Fibroblast of lung (primary cell): ENCODE measurements around the gene ZNF608. TPM values are rescaled to one million over a fixed set of nuclear protein-coding genes. Genes with fewer than 3 reads are reported as not detected.

Experiments
- DNase-seq, 2 donors: peaks; one replicate each; pipeline versions ENCODE4 v3.0.0 to v3.0.0-alpha.2; 2010; ENCODE audit warnings: low read depth in 2 of 2
- H2AFZ ChIP-seq: 2 replicates; pipeline ENCODE4 v1.5.1; 2012; ENCODE audit warnings: low read length, control low read depth, inconsistent platforms
- H3K27ac ChIP-seq: 2 replicates; pipeline ENCODE4 v1.5.1; 2011; ENCODE audit warnings: low read length, control low read depth; ENCODE audit not compliant: insufficient read depth
- H3K27me3 ChIP-seq: 2 replicates; pipeline ENCODE4 v1.5.1; 2011; ENCODE audit warnings: mild to moderate bottlenecking, low read length; ENCODE audit not compliant: control insufficient read depth, insufficient read depth
- H3K36me3 ChIP-seq: 2 replicates; pipeline ENCODE4 v1.5.1; 2011; ENCODE audit warnings: low read length; ENCODE audit not compliant: control insufficient read depth, insufficient read depth
- H3K4me1 ChIP-seq: 2 replicates; pipeline ENCODE4 v1.5.1; 2011; ENCODE audit warnings: low read length; ENCODE audit not compliant: control insufficient read depth, insufficient read depth; ENCODE audit errors: extremely low read depth
- H3K4me2 ChIP-seq: 2 replicates; pipeline ENCODE4 v1.5.1; 2011; ENCODE audit warnings: low read length, control low read depth; ENCODE audit not compliant: insufficient read depth; ENCODE audit errors: extremely low read depth
- H3K4me3 ChIP-seq, 4 experiments: fragments of 200-600 bp in 1 of 4; sonication (generic) in 1 of 4; replicated peaks in 1 of 4; 2 replicates each; pipeline ENCODE4 v1.5.1; 2011 to 2016; ENCODE audit warnings: low read length in 4 of 4, low read depth in 3 of 4, mild to moderate bottlenecking in 3 of 4, control low read depth in 2 of 4, inconsistent platforms in 1 of 4, mixed read lengths in 1 of 4; ENCODE audit not compliant: insufficient read depth in 1 of 4; ENCODE audit errors: control extremely low read depth in 1 of 4
- H3K79me2 ChIP-seq: 2 replicates; pipeline ENCODE4 v1.5.1; 2012; ENCODE audit warnings: mild to moderate bottlenecking, low read length, inconsistent platforms; ENCODE audit not compliant: control insufficient read depth, insufficient read depth
- H3K9ac ChIP-seq: 2 replicates; pipeline ENCODE4 v1.5.1; 2011; ENCODE audit warnings: mild to moderate bottlenecking, low read length, control low read depth; ENCODE audit not compliant: insufficient read depth
- H3K9me3 ChIP-seq: 2 replicates; pipeline ENCODE4 v1.5.1; 2012; ENCODE audit warnings: low read depth, low read length; ENCODE audit not compliant: control insufficient read depth, insufficient read depth
- H4K20me1 ChIP-seq: 2 replicates; pipeline ENCODE4 v1.5.1; 2011; ENCODE audit warnings: low read length; ENCODE audit not compliant: control insufficient read depth, insufficient read depth; ENCODE audit errors: extremely low read depth
- CTCF ChIP-seq, 2 donors: IDR thresholded peaks in 1 of 2; conservative IDR thresholded peaks in 1 of 2; 1 replicate in 1 of 2; 2 replicates in 1 of 2; pipeline ENCODE4 v1.5.1; 2011 to 2012; ENCODE audit warnings: low read length in 2 of 2, control low read depth in 1 of 2, inconsistent platforms in 1 of 2, low read depth in 1 of 2, mild to moderate bottlenecking in 1 of 2
- EZH2 ChIP-seq: IDR thresholded peaks from 2 replicates; pipeline ENCODE4 v1.5.1; 2012; ENCODE audit warnings: low read length, control low read depth, mild to moderate bottlenecking; ENCODE audit errors: missing control alignments
- polyA plus RNA-seq, 2 donors: library from polyadenylated mRNA; depleted of rRNA in 1 of 2; stranded (reverse) in 1 of 2; unstranded in 1 of 2; fragments of >200 nt; gene quantifications; 2 replicates each; pipeline ENCODE4 v1.2.1, GENCODE V29; 2011 to 2012; ENCODE audit warnings: missing spikeins in 1 of 2
- total RNA-seq: library from RNA; depleted of rRNA; stranded (reverse); fragments of >200 nt; gene quantifications from 2 replicates; pipeline ENCODE4 v1.2.1, GENCODE V29; 2014

Gene ZNF608
- total and polyA plus RNA-seq, 2 donors (not counting 1 experiment from before 2014, with no cell fraction given): 12.4 to 25.3 TPM

- Histone ChIP-seq H3K9me3 (no peaks in the 10 kb centered on the region), H3K4me1 (no peaks in the 10 kb centered on the region), H2AFZ (no peak overlapping the region), H3K79me2 (no peaks in the 10 kb centered on the region), H3K27me3 (no peaks in the 10 kb centered on the region), H3K9ac (no peak overlapping the region), H3K4me2 (no peak overlapping the region), H3K36me3 (no peaks in the 10 kb centered on the region), H3K4me3 (no peak overlapping the region), H3K27ac (no peak overlapping the region), H4K20me1 (no peaks in the 10 kb centered on the region)
- no peak for TF ChIP-seq EZH2
- no peak for TF ChIP-seq CTCF (conservative IDR thresholded peaks at IDR 0.05 in 1 of 2, IDR thresholded peaks at IDR 0.05 in 1 of 2; ENCODE audit: low read depth in 1 of 2, low read length in 2 of 2)
- peak; percentile 42 to 74 for DNase-seq
Observed at GRCh38 chr5:124790895-124791732, 44.7 kb upstream of the ZNF608 start.

- H3K27me3 ChIP-seq: no peaks in the 10 kb centered on the region
Observed at GRCh38 chr5:124790301-124790894, 44.0 kb upstream of the ZNF608 start.

More at GRCh38 chr5:124790301-124790894, 44.0 kb upstream of the ZNF608 start:
- Histone ChIP-seq H3K79me2 (no peaks in the 10 kb centered on the region), H3K4me3 (no peak overlapping the region), H2AFZ (no peak overlapping the region), H3K4me1 (no peaks in the 10 kb centered on the region), H3K9ac (no peak overlapping the region), H3K36me3 (no peaks in the 10 kb centered on the region), H3K27ac (no peak overlapping the region), H3K9me3 (no peaks in the 10 kb centered on the region), H3K4me2 (no peak overlapping the region), H4K20me1 (no peaks in the 10 kb centered on the region)
- peak; percentile 35 to 72 for DNase-seq
- TF ChIP-seq EZH2: no peak
- no peak for TF ChIP-seq CTCF (conservative IDR thresholded peaks at IDR 0.05 in 1 of 2, IDR thresholded peaks at IDR 0.05 in 1 of 2; ENCODE audit: low read depth in 1 of 2, low read length in 2 of 2)
